Stimulated activated CD8-positive, alpha-beta memory T cell treated with anti-CD3 and anti-CD28 coated beads, Interleukin-7, amount 100 ng/mL, for 1 hour (primary cell): ENCODE data around the gene EPHA8.

ENCODE experiments used
- DNase-seq, 2 donors: peaks; one replicate each; pipeline ENCODE4 v3.0.0-alpha.2; 2020; ENCODE audit warnings: low read depth in 2 of 2

The EPHA8 gene

DNA sequence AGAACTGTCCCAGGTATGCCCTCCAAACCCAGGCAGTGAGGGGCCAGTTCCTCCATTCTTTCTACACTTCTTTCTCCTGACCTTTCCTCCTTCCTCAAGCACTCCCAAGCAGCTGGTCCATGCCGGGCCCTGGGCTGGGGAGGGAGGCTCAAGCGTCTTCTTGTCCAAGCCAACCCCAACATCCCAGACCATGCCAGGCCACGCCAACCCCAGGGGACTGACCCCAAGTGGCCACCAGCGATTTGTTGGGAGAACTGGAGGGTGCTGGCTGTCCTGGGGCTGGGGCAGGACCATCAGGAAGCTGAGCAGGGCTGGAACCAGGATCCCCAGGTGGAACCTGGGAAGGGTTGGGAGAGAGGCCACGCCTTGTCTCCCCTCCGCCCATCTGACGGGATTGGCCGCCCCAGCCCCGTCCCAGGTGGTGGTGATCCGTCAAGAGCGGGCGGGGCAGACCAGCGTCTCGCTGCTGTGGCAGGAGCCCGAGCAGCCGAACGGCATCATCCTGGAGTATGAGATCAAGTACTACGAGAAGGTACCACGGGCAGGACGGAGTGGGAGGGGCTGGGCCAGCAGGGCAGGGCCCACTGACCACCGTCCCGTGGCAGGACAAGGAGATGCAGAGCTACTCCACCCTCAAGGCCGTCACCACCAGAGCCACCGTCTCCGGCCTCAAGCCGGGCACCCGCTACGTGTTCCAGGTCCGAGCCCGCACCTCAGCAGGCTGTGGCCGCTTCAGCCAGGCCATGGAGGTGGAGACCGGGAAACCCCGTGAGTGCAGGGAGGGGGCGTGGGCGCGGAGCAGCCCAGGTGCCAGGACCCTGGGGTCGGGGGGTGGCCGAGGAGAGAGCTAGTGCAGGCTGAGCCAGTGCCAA is 29.9 kb downstream of the EPHA8 start:
- DNase-seq, result no peak

- no peak for DNase-seq
These were observed 31.1 kb downstream of the EPHA8 start for GRCh38 chr1:22594396-22594795.

DNA sequence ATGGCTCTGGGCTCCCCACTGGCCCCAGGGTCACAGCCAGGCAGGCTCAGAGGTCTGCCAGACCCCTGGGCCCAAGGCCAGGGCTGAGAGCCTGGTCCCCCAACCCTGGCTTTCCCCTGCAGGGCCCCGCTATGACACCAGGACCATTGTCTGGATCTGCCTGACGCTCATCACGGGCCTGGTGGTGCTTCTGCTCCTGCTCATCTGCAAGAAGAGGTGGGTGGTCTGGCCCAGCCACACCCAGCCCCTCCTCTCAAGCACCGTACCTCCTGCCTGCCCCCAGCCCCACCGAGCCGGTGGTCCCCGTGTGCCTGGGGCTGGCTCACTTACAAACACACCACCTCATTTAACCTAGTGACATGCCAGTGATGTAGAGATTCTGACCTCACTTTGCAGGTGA is 31.8 kb downstream of the EPHA8 start:
- no peak for DNase-seq

DNA sequence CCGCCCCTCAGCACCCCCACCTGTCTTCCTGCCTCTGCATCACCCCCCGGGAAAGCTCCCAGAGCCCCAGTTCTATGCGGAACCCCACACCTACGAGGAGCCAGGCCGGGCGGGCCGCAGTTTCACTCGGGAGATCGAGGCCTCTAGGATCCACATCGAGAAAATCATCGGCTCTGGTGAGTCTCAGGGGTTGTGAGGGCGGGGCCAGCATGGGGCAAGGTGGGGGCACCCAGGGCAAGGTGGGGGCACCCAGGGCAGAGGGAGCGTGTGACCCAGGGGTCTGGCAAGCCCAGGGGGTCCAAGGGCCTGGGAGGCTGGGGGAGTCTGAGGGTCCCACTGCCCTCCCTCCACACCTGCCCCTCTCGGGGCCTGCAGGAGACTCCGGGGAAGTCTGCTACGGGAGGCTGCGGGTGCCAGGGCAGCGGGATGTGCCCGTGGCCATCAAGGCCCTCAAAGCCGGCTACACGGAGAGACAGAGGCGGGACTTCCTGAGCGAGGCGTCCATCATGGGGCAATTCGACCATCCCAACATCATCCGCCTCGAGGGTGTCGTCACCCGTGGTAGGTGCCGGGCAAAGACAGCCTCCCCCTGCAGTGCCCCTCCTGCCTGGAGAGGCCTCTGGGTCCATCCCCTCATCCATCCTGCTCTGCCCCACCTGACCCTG is 34.1 kb downstream of the EPHA8 start:
- DNase-seq, result no peak

DNA sequence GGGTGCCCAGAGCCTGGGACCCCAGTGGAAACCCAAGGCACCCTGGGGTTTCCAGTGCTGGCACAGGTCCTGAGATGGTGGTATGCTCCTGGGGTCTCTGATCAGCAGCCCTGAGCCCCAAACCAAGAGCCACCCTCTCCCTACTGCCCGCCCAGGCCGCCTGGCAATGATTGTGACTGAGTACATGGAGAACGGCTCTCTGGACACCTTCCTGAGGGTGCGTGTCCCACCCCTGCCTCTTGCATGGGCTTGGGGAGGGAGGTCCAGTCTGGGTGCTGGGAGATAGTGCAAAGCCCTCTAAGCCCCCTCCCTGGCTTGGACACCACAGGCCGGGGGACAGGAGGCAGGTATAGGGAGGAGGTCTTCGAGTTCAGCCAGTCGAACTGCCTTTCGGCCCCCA is 34.7 kb downstream of the EPHA8 start:
- no peak for DNase-seq

DNA sequence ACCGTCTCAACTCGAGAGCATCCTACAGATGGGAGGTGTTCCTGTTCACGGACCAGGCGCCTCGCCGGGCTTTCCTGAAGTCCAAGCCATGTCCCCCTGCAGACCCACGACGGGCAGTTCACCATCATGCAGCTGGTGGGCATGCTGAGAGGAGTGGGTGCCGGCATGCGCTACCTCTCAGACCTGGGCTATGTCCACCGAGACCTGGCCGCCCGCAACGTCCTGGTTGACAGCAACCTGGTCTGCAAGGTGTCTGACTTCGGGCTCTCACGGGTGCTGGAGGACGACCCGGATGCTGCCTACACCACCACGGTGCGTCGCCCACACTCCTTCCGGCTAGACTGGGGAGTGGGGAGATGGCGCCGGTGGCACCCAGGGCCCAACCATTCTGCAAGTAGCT is 35.4 kb downstream of the EPHA8 start:
- no peak for DNase-seq

- DNase-seq, result no peak
These were observed 37.0 kb downstream of the EPHA8 start for GRCh38 chr1:22600071-22600816.

DNA sequence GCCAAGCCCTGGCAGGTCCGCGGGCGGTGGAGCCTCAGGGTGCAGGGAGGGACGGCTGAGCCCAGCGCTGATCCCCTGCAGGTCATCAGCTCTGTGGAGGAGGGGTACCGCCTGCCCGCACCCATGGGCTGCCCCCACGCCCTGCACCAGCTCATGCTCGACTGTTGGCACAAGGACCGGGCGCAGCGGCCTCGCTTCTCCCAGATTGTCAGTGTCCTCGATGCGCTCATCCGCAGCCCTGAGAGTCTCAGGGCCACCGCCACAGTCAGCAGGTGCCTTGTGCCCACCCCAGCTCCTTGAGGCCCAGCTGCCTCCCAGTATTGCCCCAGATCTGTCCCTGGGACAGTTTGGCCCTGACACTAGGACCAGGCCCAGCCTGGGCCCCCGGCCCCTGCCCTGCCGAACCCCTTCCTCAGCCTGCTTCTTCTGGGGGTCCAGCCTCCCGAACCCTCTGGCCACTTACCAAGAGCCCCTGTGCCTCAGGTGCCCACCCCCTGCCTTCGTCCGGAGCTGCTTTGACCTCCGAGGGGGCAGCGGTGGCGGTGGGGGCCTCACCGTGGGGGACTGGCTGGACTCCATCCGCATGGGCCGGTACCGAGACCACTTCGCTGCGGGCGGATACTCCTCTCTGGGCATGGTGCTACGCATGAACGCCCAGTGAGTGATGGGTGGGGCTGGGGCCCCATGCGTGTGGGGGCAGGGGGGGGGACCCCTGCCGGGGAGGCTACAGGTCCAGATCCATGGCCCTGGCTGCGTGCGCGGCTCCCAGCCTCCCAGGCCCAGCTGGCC is 37.7 kb downstream of the EPHA8 start:
- no peak for DNase-seq

GRCh38 chr1:22601610-22602009 is 38.3 kb downstream of the EPHA8 start:
- DNase-seq, result no peak

GRCh38 chr1:22602060-22602740 is 38.9 kb downstream of the EPHA8 start:
- DNase-seq, result no peak

DNA sequence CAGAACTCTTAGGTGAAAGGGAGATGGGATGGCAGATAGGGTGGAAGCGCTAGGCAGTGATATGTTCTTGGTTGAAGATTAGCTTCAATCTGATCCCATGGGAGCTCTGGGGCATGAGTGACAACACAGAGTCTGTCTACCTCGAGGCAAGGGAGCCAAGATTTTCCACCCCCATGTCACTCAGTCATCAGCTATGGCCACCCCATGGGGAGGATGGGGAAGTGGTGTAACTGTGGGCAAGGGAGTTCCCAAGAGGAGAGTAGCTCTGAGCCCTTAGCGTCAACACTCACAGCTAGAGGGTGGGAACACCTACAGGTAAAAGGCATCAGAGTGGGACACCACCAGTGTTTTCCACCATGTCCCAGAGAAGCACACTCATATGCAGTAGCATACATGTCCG is 42.9 kb downstream of the EPHA8 start:
- no peak for DNase-seq

DNA sequence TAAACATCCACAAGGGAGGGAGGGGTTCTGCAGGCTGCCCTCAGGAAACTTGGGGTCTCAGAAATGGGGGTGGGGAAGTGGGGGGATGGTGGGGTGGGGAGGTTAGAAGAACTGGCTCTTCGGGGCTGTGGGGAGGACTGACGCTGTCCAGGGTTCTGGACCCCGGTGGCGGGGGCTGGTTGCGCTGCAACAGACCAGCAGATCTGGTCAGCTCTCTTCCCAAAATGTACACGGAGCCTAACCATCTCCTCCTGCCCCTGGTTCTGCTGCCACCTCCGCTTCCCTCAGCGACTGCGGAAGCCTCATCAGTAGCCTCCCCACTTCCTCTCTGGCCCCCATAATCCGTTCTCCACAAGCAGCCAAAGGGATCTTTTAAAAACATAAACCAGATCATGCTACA is 43.9 kb downstream of the EPHA8 start:
- DNase-seq, result no peak

DNA sequence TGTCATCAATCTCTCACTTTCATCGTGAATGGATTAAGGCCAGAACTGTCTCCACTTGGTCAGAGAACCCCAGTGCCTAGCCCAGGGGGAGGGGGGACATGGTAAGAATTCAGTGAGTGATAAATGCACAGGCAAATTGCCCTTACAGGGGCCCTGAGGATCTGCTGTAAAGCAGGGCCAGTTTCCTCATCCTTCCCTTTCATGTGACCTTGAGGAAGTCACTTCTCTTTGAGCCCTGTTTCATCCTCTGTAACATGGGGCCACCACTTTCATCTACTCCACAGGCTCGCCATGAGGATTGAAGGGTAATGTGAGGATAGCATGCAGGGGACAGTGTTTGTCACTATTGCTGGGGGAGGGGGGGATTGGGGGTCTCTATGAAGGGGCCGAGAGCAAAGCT is 45.1 kb downstream of the EPHA8 start:
- DNase-seq, result no peak

- DNase-seq, result no peak
These were observed 46.0 kb downstream of the EPHA8 start for GRCh38 chr1:22609291-22609690.

GRCh38 chr1:22611530-22611947 is 48.2 kb downstream of the EPHA8 start:
- DNase-seq, result no peak

DNA sequence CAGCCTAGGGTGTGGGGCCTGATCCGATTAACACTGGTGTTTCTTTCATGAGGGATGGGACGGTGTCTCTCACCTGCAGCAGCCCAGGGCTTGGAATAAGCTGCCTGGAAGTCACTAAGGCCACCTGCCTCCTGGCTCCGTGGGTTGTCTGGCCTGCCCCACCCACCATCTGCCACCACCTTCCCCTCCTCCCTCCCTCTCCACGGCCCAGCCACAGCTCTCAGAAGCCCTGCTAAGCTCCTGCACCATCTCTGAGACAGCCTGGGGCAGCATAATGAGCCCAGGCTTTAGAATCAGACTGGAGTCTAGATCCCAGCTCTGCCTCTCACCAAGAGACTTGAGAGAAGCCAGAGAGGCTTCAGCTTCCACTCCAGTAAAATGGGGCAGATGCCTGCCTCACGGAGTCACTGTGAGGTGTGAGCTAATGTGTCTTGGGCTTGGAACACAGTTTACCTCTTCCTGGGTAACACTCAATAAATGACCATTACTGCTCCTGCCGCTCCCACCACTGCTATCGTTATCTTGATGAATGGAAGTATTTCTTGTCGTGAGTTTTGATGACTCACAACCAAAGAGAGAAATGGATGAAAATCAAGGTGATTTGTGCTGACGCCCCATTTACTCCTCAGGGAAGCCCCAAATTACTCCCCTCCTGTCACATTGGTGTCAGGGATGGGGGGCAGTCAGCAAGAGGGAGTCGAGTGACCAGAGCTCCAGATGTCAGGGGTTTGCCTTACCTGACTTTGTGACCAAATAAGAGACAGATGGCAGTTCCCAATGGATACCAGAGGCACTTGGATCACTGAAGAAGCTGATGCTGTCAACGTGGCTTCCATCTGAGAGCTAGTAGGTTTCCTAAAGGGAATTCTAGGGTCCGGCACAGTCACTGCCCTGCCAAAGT is 49.6 kb downstream of the EPHA8 start:
- DNase-seq, result no peak

DNA sequence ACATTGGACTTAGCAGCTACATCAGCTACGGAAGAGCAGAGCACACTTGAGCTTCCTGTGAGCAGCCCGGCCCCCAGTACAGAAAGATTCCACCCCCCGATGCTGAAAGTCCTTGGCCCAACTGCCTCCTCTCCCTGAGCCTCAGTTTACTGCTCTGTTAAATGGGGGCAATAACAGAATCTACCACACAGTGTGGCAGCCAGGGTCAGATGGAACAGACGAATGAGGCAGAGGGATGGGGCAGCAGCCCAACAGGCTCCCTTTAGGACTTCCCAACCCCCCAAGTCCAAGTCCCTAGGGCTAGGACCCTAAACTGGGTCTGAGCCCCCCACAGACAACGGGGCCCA is 50.3 kb downstream of the EPHA8 start:
- DNase-seq, result no peak

GRCh38 chr1:22613951-22614350 is 50.7 kb downstream of the EPHA8 start:
- no peak for DNase-seq

DNA sequence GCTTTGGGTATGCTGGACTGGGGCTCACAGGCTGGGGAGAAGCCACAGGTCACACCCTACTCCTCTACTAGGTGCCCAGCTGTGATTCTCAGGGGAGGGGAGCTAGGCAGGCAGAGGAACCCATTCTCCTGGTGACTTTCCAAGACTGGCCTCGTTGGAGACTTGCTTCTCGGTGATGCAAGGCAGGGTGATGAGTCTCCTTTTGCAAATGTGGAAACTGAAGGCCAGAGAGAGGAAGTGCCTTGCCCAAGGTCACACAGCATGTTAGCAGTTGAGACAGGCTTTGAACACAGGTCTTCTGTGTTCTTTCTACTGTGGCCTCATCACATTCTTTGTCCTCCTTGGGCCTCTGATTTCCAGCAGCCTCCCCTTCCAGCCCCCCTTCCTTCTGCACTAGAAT is 52.6 kb downstream of the EPHA8 start:
- DNase-seq, result no peak

- no peak for DNase-seq
These were observed 53.3 kb downstream of the EPHA8 start for GRCh38 chr1:22616571-22616970.
